T-helper 2 cell treated with Interferon-gamma antibody and Interleukin-4, amounts not matched to agents 5 μg/mL and 100 μg/mL, for 36 hours (primary cell): Measurements from ENCODE around the gene NUDT8.
A peak's percentile ranks its signal among the peaks of the same experiment; 100 is the strongest.
"Not testable (repeated sequence)": the region's sequence is repeated elsewhere in the genome, so short reads cannot be mapped to it uniquely, and the experiment has no call there.

ENCODE experiments used
- DNase-seq: peaks from one replicate; pipeline ENCODE4 v3.0.0; 2021; ENCODE audit warnings: low spot score
- H3K27ac Mint-ChIP-seq: one replicate; pipeline ENCODE4 v1.8.0; 2021; ENCODE audit warnings: mild to moderate bottlenecking, mixed read lengths
- H3K27me3 Mint-ChIP-seq: one replicate; pipeline ENCODE4 v1.8.0; 2021; ENCODE audit warnings: low read depth, mixed read lengths
- H3K36me3 Mint-ChIP-seq: one replicate; pipeline ENCODE4 v1.8.0; 2021; ENCODE audit warnings: low read depth, mixed read lengths
- H3K4me1 Mint-ChIP-seq: one replicate; pipeline ENCODE4 v1.8.0; 2021; ENCODE audit warnings: low read depth, mixed read lengths
- H3K4me3 Mint-ChIP-seq: one replicate; pipeline ENCODE4 v1.8.0; 2022; ENCODE audit warnings: mild to moderate bottlenecking, moderate library complexity, mixed read lengths
- H3K9me3 Mint-ChIP-seq: one replicate; pipeline ENCODE4 v1.8.0; 2021; ENCODE audit warnings: mixed read lengths

NUDT8 gene

GRCh38 chr11:67640758-67641337 is 11.1 kb upstream of the NUDT8 start:
- Mint-ChIP-seq H3K4me1 (peaks cover 7% of the 10 kb centered on the region), H3K27ac (no peak overlapping the region), H3K36me3 (no peaks in the 10 kb centered on the region), H3K27me3 (no peaks in the 10 kb centered on the region), H3K9me3 (no peaks in the 10 kb centered on the region), H3K4me3 (no peak overlapping the region)
- no peak for DNase-seq

- no peaks in the 10 kb centered on the region for H3K9me3 Mint-ChIP-seq
- H3K27me3 Mint-ChIP-seq = no peaks in the 10 kb centered on the region
- H3K4me3 Mint-ChIP-seq = no peak overlapping the region
- H3K36me3 Mint-ChIP-seq = no peaks in the 10 kb centered on the region
- no peak overlapping the region for H3K27ac Mint-ChIP-seq
- no peak for DNase-seq
- H3K4me1 Mint-ChIP-seq = peaks cover 7% of the 10 kb centered on the region
Observed at GRCh38 chr11:67640021-67640757, 10.5 kb upstream of the NUDT8 start.

DNA sequence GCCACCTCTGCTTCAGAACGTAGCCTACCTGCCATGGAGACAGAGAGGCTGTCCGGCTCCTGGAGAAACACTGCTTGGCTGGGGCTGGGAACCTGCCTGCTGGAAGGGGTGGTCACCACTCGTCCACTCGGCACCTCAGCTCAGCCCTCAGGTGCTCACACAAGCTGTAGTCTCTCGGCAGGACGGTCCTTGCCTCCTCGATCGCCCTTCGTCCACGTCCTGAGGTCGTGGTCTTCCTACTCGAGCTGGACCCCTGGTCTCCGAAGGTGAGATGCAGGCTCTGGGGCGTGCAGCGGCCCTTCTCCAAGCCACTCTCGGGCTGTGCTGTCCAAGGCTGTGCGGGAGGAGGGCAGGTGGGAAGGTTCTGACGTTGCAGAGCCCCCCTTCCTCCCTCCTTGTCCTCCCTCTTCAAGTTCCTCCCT is 9.7 kb upstream of the NUDT8 start, which contains the start of gene TBX10:
TBX10 (minus strand) TSS at position 326 of the 422 bp plus-strand sequence; CDS start at position 35, 291 bp downstream.
- peaks cover 7% of the 10 kb centered on the region for H3K4me1 Mint-ChIP-seq
- H3K27ac Mint-ChIP-seq = no peak within 1 kb of the TSS
- DNase-seq = no peak
- H3K9me3 Mint-ChIP-seq = no peaks in the 10 kb centered on the region
- H3K4me3 Mint-ChIP-seq = no peak within 1 kb of the TSS
- H3K36me3 Mint-ChIP-seq = no peaks in the 10 kb centered on the region
- H3K27me3 Mint-ChIP-seq = no peaks in the 10 kb centered on the region

GRCh38 chr11:67638535-67639437 is 9.0 kb upstream of the NUDT8 start:
- no peaks in the 10 kb centered on the region for H3K36me3 Mint-ChIP-seq
- no peak overlapping the region for H3K27ac Mint-ChIP-seq

DNA sequence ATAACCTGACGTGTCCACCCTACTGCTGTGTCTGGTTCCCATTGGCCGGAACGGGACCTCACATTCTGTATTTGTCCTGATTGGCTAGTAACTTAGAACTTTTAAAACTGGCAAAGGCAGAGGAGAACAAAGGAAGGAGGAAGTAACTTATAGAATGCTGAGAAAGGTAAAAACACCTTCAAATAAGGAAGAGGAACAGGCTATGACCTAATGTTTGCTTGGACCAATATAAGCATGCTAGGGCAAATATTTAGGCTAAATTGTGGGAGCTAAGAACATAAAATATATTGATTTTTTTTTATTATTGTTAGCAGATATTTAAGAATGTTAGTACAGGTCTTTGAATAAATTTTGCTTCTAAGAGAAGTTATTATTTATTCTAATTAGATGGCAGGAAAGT is 7.7 kb upstream of the NUDT8 start:
- not testable (repeated sequence) for H3K4me3 Mint-ChIP-seq, DNase-seq, H3K27ac Mint-ChIP-seq, H3K36me3 Mint-ChIP-seq, H3K27me3 Mint-ChIP-seq, H3K4me1 Mint-ChIP-seq, H3K9me3 Mint-ChIP-seq

More at GRCh38 chr11:67638535-67639437, 9.0 kb upstream of the NUDT8 start:
- Mint-ChIP-seq H3K27me3 (no peaks in the 10 kb centered on the region), H3K4me1 (peaks cover 7% of the 10 kb centered on the region), H3K4me3 (no peak overlapping the region), H3K9me3 (no peaks in the 10 kb centered on the region)
- DNase-seq = no peak

GRCh38 chr11:67636962-67637361 is 7.2 kb upstream of the NUDT8 start:
- H3K9me3 Mint-ChIP-seq = no peaks in the 10 kb centered on the region

DNA sequence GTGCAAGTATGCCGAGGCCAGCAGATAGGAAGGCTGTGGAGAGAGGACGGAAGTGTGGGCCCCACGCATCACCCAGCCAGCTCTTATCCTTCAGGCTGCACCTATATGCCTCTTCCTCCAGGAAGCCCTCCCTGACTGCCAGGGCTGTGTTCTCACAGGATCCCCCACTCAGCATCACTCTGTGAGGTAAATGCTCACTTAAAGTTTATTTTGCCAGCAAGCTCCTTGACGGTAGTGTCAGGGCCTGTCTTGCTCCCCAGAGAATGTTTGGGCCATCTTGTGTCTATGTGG is 5.4 kb upstream of the NUDT8 start:
- Mint-ChIP-seq H3K4me3 (no peak overlapping the region), H3K27ac (no peak overlapping the region), H3K36me3 (no peaks in the 10 kb centered on the region), H3K27me3 (no peaks in the 10 kb centered on the region), H3K9me3 (no peaks in the 10 kb centered on the region), H3K4me1 (peaks cover 13% of the 10 kb centered on the region)
- no peak for DNase-seq

More at GRCh38 chr11:67636962-67637361, 7.2 kb upstream of the NUDT8 start:
- Mint-ChIP-seq H3K4me1 (peaks cover 7% of the 10 kb centered on the region), H3K27me3 (no peaks in the 10 kb centered on the region), H3K27ac (no peak overlapping the region), H3K36me3 (no peaks in the 10 kb centered on the region), H3K4me3 (no peak overlapping the region)
- DNase-seq = no peak

GRCh38 chr11:67634366-67635230 is 4.9 kb upstream of the NUDT8 start:
- H3K9me3 Mint-ChIP-seq = no peaks in the 10 kb centered on the region
- H3K27ac Mint-ChIP-seq = no peak overlapping the region
- no peaks in the 10 kb centered on the region for H3K27me3 Mint-ChIP-seq
- H3K36me3 Mint-ChIP-seq = no peaks in the 10 kb centered on the region
- H3K4me3 Mint-ChIP-seq = no peak overlapping the region
- H3K4me1 Mint-ChIP-seq = peaks cover 13% of the 10 kb centered on the region
- DNase-seq = no peak

DNA sequence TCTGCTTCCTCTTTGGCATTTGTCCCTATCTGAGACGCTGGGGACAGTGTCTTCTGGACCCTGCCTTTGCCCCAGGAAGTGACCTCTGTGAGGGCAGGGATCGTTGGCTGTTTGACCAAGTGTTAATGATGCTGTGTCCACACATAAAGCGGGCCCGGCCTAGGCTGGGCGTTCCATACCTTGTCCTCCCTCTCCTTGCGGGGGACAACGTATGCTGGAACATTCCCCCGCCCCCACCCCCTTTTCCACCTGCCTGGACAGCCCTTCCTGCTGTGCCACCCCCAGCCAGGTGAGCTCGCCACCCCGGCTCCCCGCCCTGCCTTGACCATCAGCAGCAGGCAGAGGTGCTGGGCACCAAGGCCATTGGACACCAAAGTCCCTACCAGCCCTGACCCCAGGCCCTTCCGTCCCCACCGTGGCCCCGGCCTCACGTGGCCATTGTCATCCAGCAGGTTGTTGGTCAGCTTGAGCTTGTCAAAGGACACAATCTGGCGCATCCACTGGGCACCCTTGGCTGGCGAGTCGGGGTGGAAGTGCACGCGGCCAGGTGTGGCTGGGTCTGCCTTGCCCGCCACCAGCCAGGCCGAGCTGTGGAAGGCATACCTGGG is 4.1 kb upstream of the NUDT8 start:
- no peak overlapping the region for H3K27ac Mint-ChIP-seq
- no peak overlapping the region for H3K4me3 Mint-ChIP-seq
- H3K27me3 Mint-ChIP-seq = no peaks in the 10 kb centered on the region
- no peaks in the 10 kb centered on the region for H3K9me3 Mint-ChIP-seq
- peaks cover 13% of the 10 kb centered on the region for H3K4me1 Mint-ChIP-seq
- no peak for DNase-seq
- no peaks in the 10 kb centered on the region for H3K36me3 Mint-ChIP-seq

- no peak for DNase-seq
- no peaks in the 10 kb centered on the region for H3K9me3 Mint-ChIP-seq
- peaks cover 13% of the 10 kb centered on the region for H3K4me1 Mint-ChIP-seq
- no peak overlapping the region for H3K4me3 Mint-ChIP-seq
- H3K27ac Mint-ChIP-seq = peak overlapping the region; percentile 63
- no peaks in the 10 kb centered on the region for H3K27me3 Mint-ChIP-seq
- H3K36me3 Mint-ChIP-seq = no peaks in the 10 kb centered on the region
Observed at GRCh38 chr11:67632982-67633755, 3.4 kb upstream of the NUDT8 start.

DNA sequence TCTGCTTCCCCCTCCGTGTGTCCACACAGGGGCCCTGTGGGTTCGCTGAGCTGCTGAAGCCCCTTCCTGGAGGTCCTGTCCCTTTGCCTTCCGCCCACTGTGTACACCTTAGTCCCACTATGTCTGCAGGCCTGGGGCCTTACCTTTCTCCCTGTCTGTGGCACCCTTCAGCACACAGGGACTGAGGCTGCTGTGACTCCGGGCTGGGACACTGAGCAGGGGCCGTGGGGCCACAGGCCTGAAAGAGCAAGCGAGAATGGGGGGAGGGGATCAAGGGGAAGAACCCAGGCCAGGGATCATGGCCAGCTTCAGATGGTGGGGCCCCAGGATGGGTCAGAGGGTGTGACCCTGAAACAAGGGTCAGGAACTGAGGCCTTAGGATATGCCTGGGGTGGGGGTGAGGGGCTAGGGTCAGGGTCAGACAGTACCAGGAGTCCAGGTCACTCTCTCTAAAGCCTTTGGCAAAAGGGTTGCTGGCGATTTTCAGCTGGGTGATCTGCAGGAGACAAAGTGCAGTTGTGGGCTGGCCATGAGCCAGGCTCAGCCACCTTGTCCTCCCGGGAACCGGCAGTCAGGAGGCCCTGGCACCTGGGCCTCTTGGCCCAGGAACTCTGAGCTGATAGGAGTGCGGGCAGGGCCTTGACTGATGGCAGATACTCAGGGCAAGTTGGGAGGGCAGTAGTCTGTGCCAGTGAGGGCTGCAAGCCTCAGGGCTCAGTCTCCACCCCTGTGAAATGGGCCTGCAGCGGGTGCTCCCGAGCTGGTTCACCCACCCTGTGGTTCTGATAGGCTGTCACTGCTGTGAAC is 2.6 kb upstream of the NUDT8 start:
- H3K9me3 Mint-ChIP-seq = no peaks in the 10 kb centered on the region
- no peaks in the 10 kb centered on the region for H3K36me3 Mint-ChIP-seq
- peaks cover 13% of the 10 kb centered on the region for H3K4me1 Mint-ChIP-seq
- peak overlapping the region; percentile 55 for H3K4me3 Mint-ChIP-seq
- no peak overlapping the region for H3K27ac Mint-ChIP-seq
- H3K27me3 Mint-ChIP-seq = no peaks in the 10 kb centered on the region
- DNase-seq = no peak

- no peak for DNase-seq
Observed at GRCh38 chr11:67631853-67632174, 2.1 kb upstream of the NUDT8 start.

More at GRCh38 chr11:67631853-67632174, 2.1 kb upstream of the NUDT8 start:
- H3K27ac Mint-ChIP-seq = peak overlapping the region; percentile 20
- H3K36me3 Mint-ChIP-seq = no peaks in the 10 kb centered on the region
- H3K9me3 Mint-ChIP-seq = no peaks in the 10 kb centered on the region
- H3K4me3 Mint-ChIP-seq = peak overlapping the region; percentile 55
- H3K27me3 Mint-ChIP-seq = no peaks in the 10 kb centered on the region
- H3K4me1 Mint-ChIP-seq = peaks cover 7% of the 10 kb centered on the region
